ENCODE results near the gene PRKCD. TPM values are rescaled to one million over a fixed set of nuclear protein-coding genes. Genes with fewer than 3 reads are reported as not detected.

The PRKCD gene
- total RNA-seq, 1 donor from 2014 or later = 3.9 TPM

GRCh38 chr3:53160061-53160659 is 849 bp upstream of the PRKCD start:
- peaks cover 2% of the 10 kb centered on the region for H3K36me3 ChIP-seq (ENCODE audit: control insufficient read depth, insufficient read depth, low read length)
- no peaks in the 10 kb centered on the region for H3K27me3 ChIP-seq (ENCODE audit: control insufficient read depth, insufficient read depth, low read length)
- no peak for DNase-seq (ENCODE audit: low read depth)
- peak overlapping the region; percentile 83 for H3K4me3 ChIP-seq (ENCODE audit: low read depth, low read length)
- TF ChIP-seq CTCF (IDR thresholded peaks at IDR 0.05; ENCODE audit: insufficient read depth, low read length, severe bottlenecking) = no peak
- FAIRE-seq = no peak

- Histone ChIP-seq H3K27me3 (ENCODE audit: control insufficient read depth, insufficient read depth, low read length) (no peaks in the 10 kb centered on the region), H3K4me3 (ENCODE audit: low read depth, low read length) (peak overlapping the region; percentile 83), H3K36me3 (ENCODE audit: control insufficient read depth, insufficient read depth, low read length) (peaks cover 6% of the 10 kb centered on the region)
- TF ChIP-seq CTCF (IDR thresholded peaks at IDR 0.05; ENCODE audit: insufficient read depth, low read length, severe bottlenecking) = no peak
- FAIRE-seq = no peak
- no peak for DNase-seq (ENCODE audit: low read depth)
These were observed 426 bp downstream of the PRKCD start for GRCh38 chr3:53161450-53161819.

- no peaks in the 10 kb centered on the region for H3K27me3 ChIP-seq (ENCODE audit: control insufficient read depth, insufficient read depth, low read length)
- H3K36me3 ChIP-seq (ENCODE audit: control insufficient read depth, insufficient read depth, low read length) = peaks cover 7% of the 10 kb centered on the region
- peak overlapping the region; percentile 83 for H3K4me3 ChIP-seq (ENCODE audit: low read depth, low read length)
- no peak for TF ChIP-seq CTCF (IDR thresholded peaks at IDR 0.05; ENCODE audit: insufficient read depth, low read length, severe bottlenecking)
- FAIRE-seq (no peak), DNase-seq (ENCODE audit: low read depth) (peak; percentile 47)
These were observed 1.0 kb downstream of the PRKCD start for GRCh38 chr3:53161820-53162671.

GRCh38 chr3:53162672-53163443 is 1.8 kb downstream of the PRKCD start:
- peak overlapping the region; percentile 83 for H3K4me3 ChIP-seq (ENCODE audit: low read depth, low read length)
- TF ChIP-seq CTCF (IDR thresholded peaks at IDR 0.05; ENCODE audit: insufficient read depth, low read length, severe bottlenecking) = peak; percentile 13
- H3K27me3 ChIP-seq (ENCODE audit: control insufficient read depth, insufficient read depth, low read length) = no peaks in the 10 kb centered on the region
- peak; percentile 68 for FAIRE-seq
- peaks cover 7% of the 10 kb centered on the region for H3K36me3 ChIP-seq (ENCODE audit: control insufficient read depth, insufficient read depth, low read length)
- DNase-seq (ENCODE audit: low read depth) = no peak

- Histone ChIP-seq H3K4me3 (ENCODE audit: low read depth, low read length) (no peak overlapping the region), H3K36me3 (ENCODE audit: control insufficient read depth, insufficient read depth, low read length) (peaks cover 7% of the 10 kb centered on the region), H3K27me3 (ENCODE audit: control insufficient read depth, insufficient read depth, low read length) (no peaks in the 10 kb centered on the region)
- FAIRE-seq (no peak), DNase-seq (ENCODE audit: low read depth) (no peak)
- TF ChIP-seq CTCF (IDR thresholded peaks at IDR 0.05; ENCODE audit: insufficient read depth, low read length, severe bottlenecking) = no peak
These were observed 2.7 kb downstream of the PRKCD start for GRCh38 chr3:53163444-53164387.

Measured in bronchial epithelial cell (primary cell).